HS-5 (cell line): ENCODE results near the gene ACTN1.
"Not testable (repeated sequence)": the region's sequence is repeated elsewhere in the genome, so short reads cannot be mapped to it uniquely, and the experiment has no call there.

ENCODE experiments used
- DNase-seq: peaks from one replicate; pipeline ENCODE4 v3.0.0-alpha.2; 2012; ENCODE audit warnings: low read depth

ACTN1 gene

GRCh38 chr14:68986926-68987652 lies 8.0 kb upstream of the ACTN1 start:
- DNase-seq: no peak

DNA sequence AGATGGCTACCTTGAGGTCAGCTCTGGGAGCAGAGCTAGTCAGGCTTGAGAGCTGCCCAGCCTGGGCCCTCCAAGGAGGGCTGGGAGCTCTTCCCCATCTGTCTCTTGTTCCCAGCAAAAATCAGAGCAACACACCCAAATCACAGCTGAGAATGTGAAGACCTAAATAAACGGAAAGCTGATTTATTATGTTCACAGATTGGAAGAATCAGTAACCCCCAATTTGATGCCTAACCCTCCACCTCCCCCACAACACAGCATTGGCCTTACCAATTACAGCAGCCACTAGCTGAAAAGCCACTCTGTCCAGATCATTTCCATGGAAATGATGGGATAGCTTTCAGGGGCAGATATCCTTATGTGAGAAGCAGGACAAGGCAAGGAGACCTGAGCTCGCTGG lies 7.1 kb upstream of the ACTN1 start:
- no peak for DNase-seq

DNA sequence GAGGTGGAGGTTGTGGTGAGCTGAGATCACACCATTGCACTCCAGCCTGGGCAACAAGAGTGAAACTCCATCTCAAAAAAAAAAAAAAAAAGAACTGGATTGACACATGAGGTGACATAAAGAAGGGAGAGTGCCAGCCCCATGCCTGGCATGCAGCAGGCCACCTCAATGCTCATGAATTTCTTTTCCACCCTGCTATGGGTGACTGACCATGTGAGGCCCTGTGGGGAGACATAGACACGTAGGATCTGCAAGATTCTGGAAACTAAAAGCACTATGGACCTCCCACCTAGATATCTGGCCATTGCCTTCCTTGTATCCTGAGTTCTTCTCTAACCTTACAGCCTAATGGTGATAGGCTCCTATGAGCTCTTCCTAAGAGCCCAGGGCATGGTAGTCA lies 5.6 kb upstream of the ACTN1 start:
- no peak for DNase-seq

DNA sequence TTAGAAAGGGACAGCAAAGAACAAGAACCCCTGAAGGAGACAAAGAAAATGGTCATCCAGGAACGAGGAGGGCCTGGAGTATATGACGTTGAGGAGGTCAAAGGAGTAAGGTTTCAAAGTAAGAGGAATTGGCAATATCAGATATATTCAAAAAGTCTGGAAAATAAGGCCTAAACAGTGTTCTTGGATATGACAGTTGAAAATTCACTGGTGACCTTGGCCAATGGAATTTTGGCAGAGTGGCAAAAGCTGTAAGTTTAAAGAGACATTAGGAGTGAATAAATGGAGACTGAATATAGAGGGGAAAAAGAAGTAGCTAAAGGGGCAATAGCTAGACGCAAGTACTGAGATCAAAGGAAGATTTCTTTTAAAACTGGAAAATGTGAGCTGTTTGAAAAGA lies 4.1 kb upstream of the ACTN1 start:
- no peak for DNase-seq

DNA sequence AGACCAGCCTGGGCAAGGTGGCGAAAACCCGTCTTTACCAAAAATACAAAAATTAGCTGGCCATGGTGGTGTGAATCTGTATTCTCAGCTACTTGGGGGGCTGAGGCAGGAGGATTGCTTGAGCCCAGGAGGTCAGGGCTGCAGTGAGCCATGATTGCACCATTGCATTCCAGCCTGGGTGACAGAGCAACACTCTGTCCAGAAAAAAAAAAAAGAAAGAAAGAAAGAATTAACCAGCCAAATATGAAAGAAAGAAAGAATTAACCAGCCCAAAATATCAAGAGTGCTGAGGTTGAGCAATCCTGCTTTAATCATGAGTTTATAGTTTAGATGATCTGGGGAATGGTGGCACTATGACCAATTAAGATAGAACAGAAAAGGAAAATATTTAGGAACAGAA lies 3.5 kb upstream of the ACTN1 start:
- no peak for DNase-seq

GRCh38 chr14:68981539-68981976 lies 2.5 kb upstream of the ACTN1 start:
- no peak for DNase-seq

GRCh38 chr14:68981139-68981538 lies 2.0 kb upstream of the ACTN1 start:
- no peak for DNase-seq

DNA sequence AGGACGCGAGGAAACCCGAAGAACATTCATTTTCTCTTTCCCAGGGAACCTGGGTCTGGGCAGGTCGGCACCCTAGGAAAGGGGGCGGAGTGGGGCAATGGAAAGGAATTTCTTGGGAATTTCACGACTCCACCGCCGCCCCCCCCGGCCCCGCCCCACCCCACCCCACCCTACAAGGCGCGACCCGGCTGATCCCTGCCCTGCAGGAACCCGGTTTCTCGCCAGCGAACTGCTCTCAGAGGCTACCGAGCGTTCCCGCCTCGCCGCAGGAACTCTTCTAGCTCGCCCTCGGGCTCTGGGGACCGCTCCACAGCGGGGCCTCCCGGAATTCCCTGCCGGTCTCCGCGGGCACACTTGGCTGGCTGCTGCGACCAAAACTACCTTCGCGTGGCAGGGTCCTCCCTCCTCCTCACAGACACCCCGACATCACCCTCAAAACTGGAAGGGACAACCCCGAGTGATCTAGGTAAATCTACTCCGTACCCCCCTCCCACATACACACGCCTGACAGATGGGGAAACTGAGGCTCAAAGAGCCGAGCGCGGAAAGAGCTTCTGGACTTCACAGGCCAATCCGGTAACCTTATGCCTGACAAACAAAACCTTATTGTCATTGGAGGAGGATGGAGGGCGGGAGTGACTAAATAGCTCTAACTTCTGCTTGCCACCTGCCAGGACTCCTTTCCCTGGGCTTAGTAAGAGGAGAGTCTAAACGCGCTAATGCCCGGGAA lies 785 bp upstream of the ACTN1 start:
- no peak for DNase-seq

GRCh38 chr14:68978172-68978911 lies 760 bp downstream of the ACTN1 start:
- DNase-seq: no peak

DNA sequence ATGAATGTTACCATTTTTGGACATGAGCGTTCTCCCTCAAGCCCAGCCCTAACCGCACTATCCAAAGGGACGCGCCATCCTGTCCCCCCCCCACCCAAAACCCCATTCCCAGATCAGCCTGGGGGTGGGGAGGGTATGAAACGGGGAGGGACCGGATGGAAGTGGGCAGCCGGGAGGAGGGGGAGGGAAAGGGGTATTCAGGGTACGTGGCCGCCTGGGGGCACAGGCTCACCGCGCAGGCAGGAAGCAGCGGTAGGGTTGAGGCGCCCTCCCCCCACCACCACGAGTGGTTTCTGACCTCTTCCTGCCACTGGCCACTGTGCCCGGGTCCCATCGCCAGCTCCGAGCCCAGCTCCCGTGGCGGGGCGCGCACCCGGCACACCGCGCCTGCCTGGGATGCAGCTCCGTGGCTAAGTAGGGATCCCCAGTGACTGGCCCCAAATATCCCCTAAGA lies 1.4 kb downstream of the ACTN1 start:
- peak; percentile 72 for DNase-seq

DNA sequence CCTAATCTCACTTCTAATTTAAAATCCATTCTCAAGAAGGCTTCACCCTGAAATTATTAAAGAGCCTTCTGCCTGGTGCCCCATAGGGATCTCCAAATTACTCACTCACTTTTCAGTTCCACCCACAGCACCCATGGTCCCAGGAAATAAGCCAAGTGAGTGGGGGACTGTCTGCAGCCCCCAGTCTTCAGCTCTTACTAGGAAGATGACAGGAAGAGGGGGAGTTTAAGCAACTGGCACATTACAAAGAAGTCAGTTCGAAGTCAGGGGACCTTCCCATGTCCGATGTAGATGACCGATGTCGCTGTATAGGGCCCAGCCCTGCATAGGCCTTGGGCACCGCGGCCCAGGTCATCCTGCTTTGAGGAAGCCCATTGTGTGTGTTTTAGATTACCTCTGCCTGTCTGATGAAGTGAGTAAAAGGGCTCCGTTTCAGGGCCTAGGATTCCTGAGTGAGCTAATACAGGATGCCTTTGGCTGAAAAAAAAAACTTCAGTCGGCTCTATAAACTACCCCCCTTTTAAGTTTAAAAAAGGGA lies 1.9 kb downstream of the ACTN1 start:
- DNase-seq: no peak

GRCh38 chr14:68976160-68977067 lies 2.7 kb downstream of the ACTN1 start:
- DNase-seq: no peak

- no peak for DNase-seq
Measured at GRCh38 chr14:68975667-68976066, 3.4 kb downstream of the ACTN1 start.

- DNase-seq: no peak
Measured at GRCh38 chr14:68974759-68975347, 4.2 kb downstream of the ACTN1 start.

DNA sequence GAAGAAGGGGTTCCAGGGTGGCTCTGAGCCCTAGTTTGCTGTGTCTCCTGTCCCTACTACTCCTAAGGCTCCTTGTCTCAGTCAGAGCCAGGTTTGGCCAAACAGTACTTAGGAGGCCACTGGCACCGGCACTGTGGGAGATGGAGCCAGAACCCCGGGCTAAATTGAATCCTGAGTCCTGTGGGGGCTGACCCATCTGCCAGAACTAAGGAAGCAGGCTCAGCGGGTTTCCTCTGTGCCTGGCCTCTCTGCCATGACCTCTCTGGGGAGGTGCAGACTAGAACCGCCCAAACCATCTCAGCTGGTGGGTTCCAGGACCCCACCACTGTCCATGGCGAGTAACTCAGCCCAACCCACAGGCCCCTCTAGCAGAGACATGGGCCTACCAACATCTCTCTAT lies 5.5 kb downstream of the ACTN1 start:
- no peak for DNase-seq

DNA sequence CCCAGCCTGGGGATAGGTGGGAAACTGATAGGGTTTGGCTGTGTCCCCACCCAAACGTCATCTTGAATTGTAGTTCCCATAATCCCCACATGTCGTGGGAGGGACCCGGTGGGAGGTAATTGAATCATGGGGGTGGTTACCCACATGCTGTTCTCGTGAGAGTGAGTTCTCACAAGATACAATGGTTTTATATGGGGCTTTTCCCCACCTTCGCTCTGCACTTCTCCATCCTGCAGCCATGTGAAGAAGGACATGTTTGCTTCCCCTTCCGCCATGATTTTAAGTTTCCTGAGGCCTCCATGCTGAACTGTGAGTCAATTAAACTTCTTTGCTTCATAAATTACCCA lies 5.9 kb downstream of the ACTN1 start:
- not testable (repeated sequence) for DNase-seq

GRCh38 chr14:68972507-68973218 lies 6.4 kb downstream of the ACTN1 start:
- DNase-seq: no peak

GRCh38 chr14:68971411-68972035 lies 7.6 kb downstream of the ACTN1 start:
- DNase-seq: no peak

- no peak for DNase-seq
Measured at GRCh38 chr14:68970736-68971135, 8.4 kb downstream of the ACTN1 start.

GRCh38 chr14:68970038-68970612 lies 9.0 kb downstream of the ACTN1 start:
- DNase-seq: no peak
